ENCODE data around the gene C10orf120.
A peak's percentile ranks its signal among the peaks of the same experiment; 100 is the strongest.

Gene C10orf120

DNA sequence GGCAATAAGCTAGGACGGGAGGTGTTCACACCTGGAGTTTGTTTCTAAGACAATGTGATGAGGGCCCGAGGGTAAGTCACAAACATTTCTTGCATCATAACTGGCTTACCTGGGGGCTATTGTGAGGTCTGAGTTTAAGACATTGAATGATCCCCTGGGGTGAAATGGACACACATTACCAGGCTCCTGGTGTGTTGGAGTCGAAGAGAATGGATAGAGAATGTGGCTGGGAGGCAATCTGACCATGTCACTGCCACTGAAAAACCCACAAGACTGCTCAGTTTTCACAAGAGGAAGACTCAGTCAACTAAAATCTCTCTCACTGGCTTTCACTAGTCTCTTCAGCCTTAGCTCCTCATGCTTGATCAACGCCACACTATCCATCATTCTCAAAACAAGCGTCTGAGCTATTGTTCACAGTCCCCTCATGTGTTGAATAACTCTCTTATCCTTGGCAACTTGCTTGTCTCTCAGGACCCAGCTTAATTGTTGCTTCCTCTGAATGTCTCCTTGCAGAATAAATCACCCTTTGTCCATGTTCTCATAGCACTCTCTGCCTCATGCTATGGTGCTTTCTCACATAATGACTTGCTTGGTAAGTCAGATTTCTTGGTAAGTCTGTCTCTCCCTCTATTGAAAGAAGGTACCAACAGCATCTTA, at the start of gene C10orf120:
Gene C10orf120, minus strand, starts transcription at position 51 of the 660 bp plus-strand sequence. CDS start 56 bp downstream, outside the sequence.
- DNase-seq: no peak

DNA sequence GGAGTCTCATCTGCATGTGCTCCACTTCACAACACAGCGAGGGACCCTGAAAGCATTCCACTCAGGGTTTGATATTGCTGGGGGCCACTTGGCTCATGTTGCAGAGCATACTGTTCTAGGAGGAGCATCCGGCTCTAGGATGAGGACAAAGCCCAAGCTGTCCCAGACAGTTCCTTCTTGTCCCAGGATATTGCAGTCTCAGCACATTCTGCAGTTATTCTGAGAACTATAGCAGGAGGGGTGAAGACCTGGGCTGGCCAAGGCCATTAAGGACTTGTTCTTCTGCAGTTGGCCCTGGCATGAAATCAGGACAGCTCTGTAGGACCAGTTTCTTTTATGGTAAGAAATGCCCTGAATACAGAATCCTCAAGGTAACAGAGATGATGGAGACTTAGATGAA, 48.9 kb upstream of the C10orf120 start:
- DNase-seq: no peak

DNA sequence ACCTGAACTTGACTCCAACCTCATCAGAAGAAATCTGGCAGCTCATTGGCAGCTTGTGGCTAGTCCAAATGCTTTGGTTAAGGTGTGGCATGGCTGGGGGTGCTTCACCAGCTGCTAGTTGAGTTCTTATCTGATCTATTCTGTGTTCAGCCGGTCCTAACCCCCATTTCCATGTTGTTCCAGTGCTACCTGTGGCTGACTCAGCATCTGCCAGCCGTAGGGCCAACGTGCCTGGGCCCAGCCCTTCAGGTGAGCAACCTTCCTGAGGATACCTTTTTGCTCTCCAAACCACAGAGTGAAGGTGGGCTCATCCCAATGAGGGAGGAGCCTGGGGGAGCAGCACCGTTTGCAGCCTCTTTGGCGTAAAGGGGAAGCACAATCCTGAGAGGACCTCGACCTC, 46.8 kb upstream of the C10orf120 start:
- no peak for DNase-seq

DNA sequence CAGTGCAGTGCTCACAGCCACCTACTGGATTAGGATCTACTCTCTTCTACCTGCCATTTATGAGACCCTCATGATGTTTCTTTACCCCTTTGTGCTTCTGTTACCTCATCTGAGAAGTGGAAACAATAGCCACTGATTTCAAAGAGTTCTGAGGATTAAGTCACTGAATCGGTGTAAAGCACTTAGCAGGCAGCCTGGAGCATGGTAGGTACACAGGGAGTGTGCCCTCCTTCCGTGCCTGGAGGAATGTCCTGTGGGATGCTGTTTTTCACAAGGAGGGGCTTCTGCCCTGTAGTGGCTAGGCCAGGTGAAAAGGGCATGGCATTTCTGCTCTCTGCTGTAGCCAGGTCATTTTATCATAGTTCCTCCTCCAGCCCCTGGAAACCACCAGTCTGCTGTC, 44.6 kb upstream of the C10orf120 start:
- no peak for DNase-seq

DNA sequence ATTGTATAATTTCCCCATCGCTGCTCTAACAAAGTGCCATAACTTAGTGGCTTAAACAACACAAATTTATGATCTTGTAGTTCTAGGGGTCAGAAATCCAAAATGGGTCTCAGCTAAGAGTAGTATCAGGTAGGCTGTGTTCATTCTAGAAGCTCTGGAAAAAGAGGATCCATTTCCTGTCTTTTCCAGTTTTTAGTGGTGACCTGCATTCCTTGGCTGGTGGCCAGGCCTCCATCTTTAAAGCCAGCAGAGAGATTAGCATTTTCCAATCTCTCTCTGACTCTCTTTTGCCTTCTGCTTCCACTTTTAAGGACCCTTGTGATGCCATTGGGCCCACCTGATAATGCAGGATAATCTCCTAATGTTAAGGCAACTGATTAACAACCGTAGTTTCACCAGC, 41.0 kb upstream of the C10orf120 start:
- no peak for DNase-seq

DNA sequence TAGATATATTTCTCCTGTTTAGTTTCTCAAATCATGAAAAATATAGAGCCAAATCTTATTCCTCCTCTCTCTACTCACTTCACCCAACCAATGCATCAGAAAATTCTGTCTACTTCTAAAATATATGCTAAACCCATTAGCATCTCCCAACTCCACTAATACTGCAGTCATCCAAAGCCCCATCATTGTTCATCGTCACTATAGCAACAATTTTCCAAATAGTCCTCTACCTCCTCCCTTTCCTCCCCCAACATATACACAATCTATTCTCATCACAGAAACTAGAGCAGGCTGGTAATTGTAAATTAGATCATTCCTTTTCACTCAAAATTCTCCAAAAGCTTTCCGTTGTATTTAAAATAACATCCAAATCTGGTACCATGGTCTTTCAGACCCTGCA, 38.4 kb upstream of the C10orf120 start:
- no peak for DNase-seq

DNA sequence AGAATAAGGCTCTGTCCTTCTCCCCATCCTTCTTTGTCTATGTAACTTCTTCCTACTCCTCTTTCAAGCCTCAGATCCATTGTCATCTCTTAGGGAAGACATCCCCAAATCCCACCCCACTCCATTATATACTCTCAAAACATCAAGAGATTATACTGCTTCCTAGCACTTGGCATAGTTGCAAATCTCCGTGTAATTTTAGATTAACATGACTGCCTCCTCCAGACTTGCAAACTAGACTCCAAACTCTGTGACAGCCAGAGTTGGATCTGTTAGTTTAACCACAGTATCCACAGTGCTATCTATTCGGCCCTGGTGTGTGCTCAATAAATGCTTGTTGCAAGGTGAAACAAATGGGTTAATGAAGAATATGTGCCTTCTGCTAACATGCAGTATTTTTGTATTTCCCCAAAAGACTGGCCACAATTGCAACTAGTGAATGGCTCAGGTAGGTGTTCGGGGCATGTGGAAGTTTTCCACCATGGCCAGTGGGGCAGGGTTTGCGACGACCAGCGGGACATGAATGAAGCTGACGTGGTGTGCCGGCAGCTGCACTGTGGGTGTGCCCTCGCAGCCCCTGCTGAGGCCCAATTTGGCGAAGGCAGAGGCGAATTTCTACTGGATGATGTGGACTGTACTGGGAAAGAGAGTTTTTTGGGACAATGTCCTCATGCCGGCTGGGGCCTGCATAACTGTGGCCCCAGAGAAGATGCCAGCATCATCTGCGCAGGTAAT, 34.5 kb upstream of the C10orf120 start:
- no peak for DNase-seq

DNA sequence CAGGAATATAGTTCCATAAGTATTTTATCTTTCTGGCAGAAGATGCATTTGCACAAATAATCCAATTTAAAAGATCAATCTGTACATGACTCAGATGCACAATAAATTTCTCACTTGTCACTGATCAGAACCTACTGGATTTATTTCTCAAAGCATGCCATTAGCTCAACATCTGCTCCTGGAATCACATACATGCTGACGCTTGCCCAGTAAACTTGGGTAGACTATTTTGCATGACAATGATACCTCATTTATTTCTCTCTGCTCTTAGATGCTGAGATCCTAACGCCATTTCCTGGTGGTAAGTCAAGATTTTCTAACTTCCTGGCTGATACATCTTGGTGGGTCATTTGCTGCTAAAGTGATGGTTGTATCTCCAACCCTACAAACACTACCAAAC, 33.8 kb upstream of the C10orf120 start:
- DNase-seq: no peak

DNA sequence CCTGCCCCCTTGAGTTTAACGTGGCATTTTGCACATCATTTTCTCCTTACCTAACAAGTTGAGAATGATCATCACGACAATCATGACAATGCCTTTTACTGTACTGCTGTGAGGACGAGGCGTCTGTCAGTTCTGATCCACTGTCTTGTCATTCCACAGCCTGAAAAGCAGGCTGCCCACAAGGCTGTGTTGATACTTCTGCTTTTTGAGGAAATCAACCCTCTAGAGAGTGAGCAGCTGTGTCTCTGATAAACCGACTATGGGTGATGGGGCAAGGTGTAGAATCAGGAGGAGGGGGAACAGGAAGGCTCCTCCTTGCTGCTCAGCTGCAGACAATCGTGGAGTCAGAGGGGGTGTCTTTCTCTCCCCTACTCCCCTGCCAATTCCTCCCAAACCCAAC, 30.6 kb upstream of the C10orf120 start:
- DNase-seq: no peak

DNA sequence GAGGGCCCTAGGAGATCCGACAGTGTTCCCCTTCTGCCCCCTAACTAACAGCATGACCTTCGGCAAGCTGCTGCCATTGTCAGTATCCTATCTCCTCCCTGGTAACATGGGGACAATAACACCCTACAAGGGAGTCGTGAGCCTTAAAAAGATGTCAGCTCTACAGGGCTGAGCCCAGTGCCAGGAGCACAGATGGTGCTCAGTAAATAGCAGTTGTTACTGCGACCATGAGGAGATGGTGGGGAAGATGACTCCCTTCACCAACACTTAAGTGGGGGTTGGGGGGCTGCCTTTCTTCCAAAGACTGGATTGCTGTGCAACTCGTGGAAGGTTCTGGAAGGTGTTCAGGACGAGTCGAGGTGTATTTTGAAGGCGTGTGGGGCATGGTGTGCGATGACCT, 29.5 kb upstream of the C10orf120 start:
- no peak for DNase-seq

DNA sequence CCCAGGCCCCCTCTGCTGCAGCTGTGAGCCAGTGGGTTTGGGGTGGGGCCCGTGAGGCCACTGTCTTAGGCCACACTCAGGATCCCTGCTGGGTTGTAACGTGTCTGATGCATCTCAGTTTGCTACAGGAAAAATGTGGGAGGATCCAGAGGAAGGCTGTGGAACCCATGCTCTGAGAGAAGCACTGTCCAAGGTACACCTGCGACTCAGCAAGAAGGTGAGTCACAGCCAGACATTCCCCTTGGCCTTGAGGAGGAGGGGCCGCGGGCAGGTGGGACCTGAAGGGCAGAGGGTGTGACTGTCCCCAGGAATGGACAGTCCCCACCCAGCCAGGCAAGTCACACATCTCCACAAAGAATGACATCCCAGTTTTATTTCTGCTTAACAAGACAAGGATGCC, 27.8 kb upstream of the C10orf120 start:
- no peak for DNase-seq

DNA sequence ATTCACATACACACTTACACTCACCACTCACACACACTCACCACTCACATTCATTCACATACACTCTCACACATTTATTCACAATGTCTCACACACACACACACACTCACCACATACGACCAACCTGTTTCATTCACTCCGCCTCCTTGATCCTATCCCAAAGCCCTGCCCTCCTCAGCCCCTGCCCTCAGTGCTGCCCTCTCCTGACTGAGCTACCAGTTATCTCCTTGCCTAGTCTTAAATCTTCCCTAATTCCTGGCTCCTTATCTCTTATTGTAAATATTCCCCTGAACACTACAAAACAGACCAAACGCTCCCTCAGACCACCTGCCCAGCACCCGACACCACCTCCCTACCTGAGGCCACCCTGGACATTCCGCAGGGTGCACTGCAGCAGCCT, 26.1 kb upstream of the C10orf120 start:
- DNase-seq: no peak

DNA sequence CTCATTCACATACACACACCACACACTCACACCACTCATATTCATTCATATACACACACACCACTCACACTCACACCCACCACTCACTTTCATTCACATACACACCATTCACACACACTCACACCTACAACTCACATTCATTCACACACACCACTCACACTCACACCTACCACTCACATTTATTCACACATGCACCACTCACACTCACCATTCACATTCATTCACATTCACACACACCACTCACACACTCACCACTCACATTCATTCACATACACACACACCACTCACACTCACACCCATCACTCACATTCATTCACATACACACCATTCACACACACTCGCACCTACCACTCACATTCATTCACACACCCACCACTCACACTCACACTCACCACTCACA, 25.4 kb upstream of the C10orf120 start:
- no peak for DNase-seq

DNA sequence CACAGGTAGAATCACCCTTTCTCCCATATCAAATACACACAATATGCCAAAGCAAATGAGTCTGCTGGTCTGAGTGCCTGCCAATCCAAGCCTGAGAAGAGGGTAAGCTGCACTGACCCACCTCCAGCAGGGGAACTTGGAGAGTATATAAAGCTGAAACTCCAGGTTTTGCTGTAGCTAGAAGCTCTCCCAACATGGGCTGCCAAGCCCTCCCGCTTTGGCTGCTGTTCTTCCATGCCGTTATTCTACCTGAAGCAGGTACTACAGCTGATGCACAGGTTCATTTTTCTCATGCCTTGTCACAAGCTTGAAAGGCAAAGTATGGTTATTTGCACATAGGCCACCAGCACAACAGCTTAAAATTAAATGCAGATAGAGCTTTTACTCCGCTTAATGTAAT, 21.5 kb upstream of the C10orf120 start:
- no peak for DNase-seq

DNA sequence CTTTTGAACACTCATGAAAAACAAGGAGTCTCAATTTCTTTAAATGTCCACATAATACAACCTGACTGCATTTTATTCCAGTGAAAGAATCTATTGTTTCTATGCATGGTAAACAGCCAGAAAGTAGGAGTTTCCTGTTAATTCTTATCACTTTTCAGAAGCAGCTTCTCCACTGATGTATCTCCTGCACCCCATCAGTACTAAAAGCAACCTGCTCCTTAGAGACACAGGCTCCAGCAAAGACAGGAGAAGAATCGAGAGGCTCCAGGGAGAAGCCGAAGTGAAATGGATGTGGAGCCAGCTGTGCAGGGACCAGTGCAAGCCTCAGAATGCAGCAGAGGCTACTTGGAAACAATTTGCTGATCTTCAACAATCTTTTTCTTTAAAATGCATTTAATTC, 16.4 kb upstream of the C10orf120 start:
- no peak for DNase-seq

DNA sequence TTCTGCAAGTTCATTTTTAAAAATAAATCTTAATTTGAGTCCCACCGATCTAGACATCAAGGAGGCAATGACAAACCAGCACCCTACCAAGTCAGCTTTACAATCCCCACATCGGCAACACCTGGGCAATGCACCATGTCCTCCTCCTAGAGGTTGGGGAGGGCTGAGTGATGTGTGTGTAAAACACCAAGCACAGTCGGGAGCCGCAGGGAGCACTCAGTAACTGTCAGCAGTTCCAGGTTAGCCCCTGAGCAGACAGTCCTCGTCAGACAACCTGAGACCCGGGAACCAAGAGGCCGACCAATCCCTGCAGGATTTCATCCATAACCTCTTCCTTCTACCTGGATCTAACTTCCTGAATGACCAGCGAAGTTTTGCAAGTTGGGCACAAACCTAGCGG, 15.9 kb upstream of the C10orf120 start:
- no peak for DNase-seq

DNA sequence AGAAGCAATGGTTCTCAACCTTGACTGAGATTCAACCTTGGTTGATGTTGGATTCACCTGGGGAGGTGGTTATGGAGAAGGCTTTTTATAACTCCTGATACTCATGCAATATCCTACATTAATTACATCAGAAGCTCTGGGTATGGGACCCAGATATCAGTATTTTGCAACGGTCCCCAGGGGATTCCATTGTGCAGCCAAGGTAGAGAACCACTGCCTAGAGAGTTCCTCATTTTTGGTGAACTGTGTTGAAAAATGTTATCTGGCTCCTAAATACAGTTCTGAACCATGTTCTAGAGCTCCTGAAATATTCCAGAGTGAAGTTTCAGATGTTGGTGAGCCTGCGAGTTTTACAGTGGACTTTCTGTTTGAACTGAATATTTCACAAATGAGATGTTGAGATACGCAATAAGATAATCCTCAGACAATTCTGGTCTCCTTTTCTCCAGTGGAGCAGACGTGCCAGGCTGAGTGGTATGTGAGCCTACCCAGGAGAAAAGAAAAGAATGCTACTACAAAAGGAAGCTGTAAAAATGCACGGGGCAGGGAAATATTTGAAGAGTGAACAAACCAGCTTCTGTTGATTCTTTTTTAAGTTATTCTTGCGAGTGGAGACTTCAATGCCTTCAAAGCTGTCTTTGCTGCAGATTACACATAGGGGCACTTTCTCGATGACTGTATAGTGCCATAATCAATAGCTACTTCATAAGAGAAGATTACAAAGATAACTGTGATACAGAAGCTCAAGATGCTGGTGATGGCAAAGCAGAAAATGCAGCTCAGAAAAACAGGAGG, 13.6 kb upstream of the C10orf120 start:
- DNase-seq: no peak

DNA sequence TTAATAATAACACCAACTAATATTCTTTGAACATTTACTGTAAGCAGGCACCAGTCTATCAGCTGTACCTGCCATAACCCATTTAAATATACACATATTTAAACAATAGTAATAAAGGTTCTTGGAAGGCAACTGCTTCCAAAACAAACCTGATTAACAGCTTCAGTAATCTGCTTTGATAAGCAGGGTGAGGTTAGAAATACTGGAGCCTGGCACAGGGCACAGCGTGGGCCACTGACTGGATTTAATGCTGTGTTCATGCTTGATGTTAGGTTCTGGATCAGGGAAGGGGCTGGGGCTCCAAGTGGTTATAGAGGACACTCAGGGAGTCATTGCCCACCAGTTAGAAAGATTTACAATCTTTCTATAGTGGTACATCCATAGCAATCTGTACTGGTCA, 10.9 kb upstream of the C10orf120 start:
- no peak for DNase-seq

DNA sequence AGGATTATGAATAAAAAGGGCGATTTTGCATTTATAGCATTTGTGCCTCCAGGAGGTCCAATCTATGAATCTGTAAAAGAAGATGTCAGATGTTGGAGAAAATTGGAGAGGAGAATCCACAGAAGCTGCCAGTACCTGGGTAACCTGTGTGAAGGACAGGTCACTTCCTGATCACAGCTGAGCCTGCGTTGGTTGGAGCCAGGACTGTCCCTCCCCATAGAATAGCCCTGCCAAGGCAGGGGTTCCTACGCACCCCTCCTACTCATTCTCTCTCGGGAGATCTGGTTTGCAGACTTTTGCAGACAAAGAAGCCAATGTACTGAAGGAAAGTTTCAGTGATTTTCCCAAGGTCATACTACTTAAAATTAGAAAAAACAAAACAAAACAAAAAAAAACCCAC, 10.3 kb upstream of the C10orf120 start:
- DNase-seq: no peak

DNA sequence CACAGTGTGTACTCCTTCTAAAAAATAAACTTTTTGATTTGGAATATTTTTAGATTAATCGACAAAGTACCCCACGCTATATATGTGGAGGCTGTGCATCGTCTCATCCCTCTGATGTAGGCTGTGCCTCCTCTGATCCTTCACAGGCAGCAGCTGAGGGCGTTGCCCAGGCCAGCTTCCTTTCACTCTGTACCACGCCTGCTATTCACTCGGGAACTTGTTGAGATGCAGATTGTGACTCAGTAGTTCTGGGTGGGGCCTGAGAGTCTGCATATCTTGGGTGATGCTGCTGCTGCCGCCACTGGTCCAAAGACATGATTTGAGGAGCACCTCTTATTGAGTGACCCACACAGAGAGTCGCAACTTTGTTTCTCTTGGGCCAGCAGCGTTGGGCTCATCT, 7.9 kb upstream of the C10orf120 start:
- no peak for DNase-seq

DNA sequence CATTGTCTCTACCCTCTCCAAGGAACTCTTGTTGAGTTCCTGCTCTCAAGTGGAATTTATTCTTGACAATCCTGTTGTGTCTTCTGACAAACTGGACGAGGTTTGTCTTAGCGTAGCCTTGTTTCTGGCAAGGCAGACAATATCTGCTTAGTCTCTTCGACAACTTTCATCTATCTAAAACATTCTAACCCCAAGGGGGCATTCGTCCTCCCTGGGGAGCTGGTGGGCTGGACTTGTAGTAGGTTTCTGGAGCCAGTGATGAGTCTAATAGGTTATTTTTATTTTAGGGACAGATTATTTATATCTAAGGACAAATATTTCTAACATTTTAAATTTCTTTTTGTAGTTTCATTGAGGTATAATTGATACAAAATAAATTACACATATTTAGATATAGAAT, 7.3 kb upstream of the C10orf120 start:
- no peak for DNase-seq

DNA sequence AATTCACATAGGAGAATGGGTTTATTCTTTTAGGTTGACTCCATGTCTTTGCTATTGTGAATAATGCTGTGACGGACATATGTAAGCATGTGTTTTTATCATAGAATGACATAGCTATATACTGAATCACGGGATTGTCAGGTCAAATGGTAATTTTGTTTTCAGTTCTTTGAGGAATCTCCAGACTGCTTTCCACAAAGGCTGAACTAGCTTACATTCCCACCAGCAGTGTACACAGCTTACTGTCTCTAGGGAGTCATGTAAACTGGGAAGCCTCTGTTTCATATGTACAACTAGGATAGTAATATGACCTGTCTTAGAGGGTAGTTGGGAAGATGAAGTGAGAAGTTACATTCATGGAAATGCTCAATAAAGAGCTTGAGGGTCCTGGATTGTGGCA, 6.8 kb upstream of the C10orf120 start:
- no peak for DNase-seq

DNA sequence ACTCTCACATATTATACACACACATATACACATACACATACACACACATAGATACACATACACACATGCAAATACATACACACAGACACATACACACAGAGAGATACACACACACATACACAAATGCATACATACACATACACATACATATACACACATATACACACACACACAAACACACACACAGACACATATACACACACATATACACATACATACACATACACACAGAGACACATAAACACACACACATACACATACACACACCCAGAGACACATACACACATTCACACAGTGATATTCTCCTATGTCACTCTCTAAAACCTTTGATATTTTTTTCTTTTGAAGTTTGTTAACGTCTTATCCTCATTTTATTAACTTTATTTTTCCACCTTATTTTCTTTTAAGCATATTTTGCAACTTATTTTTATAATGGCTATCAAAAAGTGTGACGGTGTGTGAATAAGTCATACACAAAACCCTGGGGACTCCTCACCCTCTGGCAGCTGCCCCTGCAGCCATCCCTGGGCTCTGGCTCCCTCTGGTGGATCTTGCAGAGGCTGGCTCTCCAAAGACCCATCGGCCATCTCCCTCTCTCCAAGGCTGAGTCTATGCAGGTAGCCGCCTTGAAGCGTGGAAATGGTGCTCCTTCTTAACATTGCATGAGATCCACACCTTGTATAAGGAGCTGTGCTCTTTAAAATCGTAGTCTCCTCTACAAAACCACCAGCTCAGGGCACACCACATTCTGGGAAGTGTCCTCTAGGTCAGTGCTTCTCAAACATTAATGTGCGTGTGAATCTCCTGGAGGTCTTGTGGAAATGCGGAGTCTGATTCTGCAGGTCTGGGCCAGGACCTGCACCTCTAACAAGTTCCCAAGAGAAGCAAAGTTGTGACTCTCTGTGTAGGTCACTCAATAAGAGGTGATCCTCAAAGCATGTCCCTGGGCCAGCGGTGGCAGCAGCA, 4.1 kb upstream of the C10orf120 start:
- peak; percentile 40 for DNase-seq
